Hepatocyte (in vitro differentiated cells): ENCODE measurements around the gene TTC33. TPM values are rescaled to one million over a fixed set of nuclear protein-coding genes. Genes with fewer than 3 reads are reported as not detected.

Source experiments
- DNase-seq: peaks from one replicate; pipeline ENCODE4 v3.0.0-alpha.2; 2016; ENCODE audit warnings: low spot score
- H2AFZ ChIP-seq: fragments of 200-600 bp; sonication (generic); 2 replicates; pipeline ENCODE4 v1.6.0; 2016; ENCODE audit warnings: antibody characterized with exemption, mild to moderate bottlenecking
- H3K27ac ChIP-seq: fragments of 200-600 bp; sonication (generic); 2 replicates; pipeline ENCODE4 v1.5.1; 2016; ENCODE audit warnings: mild to moderate bottlenecking
- H3K27me3 ChIP-seq: fragments of 200-600 bp; sonication (generic); 2 replicates; pipeline ENCODE4 v1.6.1; 2016
- H3K36me3 ChIP-seq: fragments of 200-600 bp; sonication (generic); replicated peaks from 2 replicates; pipeline ENCODE4 v1.5.1; 2016; ENCODE audit warnings: low read depth; ENCODE audit not compliant: insufficient read depth
- H3K4me1 ChIP-seq: fragments of 200-600 bp; sonication (generic); 2 replicates; pipeline ENCODE4 v1.5.1; 2016; ENCODE audit warnings: mild to moderate bottlenecking, moderate library complexity; ENCODE audit not compliant: insufficient read depth
- H3K4me2 ChIP-seq: fragments of 200-600 bp; sonication (generic); 2 replicates; pipeline ENCODE4 v1.6.0; 2016
- H3K4me3 ChIP-seq: fragments of 200-600 bp; sonication (generic); 2 replicates; pipeline ENCODE4 v1.5.1; 2016; ENCODE audit warnings: mild to moderate bottlenecking
- H3K79me2 ChIP-seq: fragments of 200-600 bp; sonication (generic); 2 replicates; pipeline ENCODE4 v1.6.0; 2017; ENCODE audit warnings: mild to moderate bottlenecking
- H3K9me2 ChIP-seq: fragments of 200-600 bp; sonication (generic); replicated peaks from 2 replicates; pipeline ENCODE4 v1.6.0; 2017; ENCODE audit warnings: mild to moderate bottlenecking; ENCODE audit not compliant: insufficient read depth
- H3K9me3 ChIP-seq: fragments of 200-600 bp; sonication (generic); 2 replicates; pipeline ENCODE4 v1.5.1; 2016; ENCODE audit warnings: low read depth, mild to moderate bottlenecking
- H4K20me1 ChIP-seq: fragments of 200-600 bp; sonication (generic); 2 replicates; pipeline ENCODE4 v1.6.0; 2016; ENCODE audit warnings: mild to moderate bottlenecking; ENCODE audit not compliant: insufficient read depth, poor library complexity, severe bottlenecking
- CTCF ChIP-seq: fragments of 200-600 bp; sonication (generic); IDR thresholded peaks from 2 replicates; pipeline ENCODE4 v1.5.1; 2016; ENCODE audit warnings: antibody characterized with exemption, mild to moderate bottlenecking; ENCODE audit not compliant: poor library complexity
- EZH2 ChIP-seq: fragments of 200-600 bp; sonication (generic); IDR thresholded peaks from 2 replicates; pipeline ENCODE4 v1.6.1; 2016; ENCODE audit warnings: antibody characterized with exemption, mild to moderate bottlenecking, borderline replicate concordance
- EZH2phosphoT487 ChIP-seq: fragments of 200-600 bp; sonication (generic); IDR thresholded peaks from one replicate; pipeline ENCODE4 v1.6.1; 2018; ENCODE audit warnings: antibody characterized with exemption, mild to moderate bottlenecking, low read depth, moderate library complexity; ENCODE audit not compliant: unreplicated experiment, severe bottlenecking
- WGBS: methylation state at CpG from one replicate; pipeline ENCODE4 v1.1.6; 2016; ENCODE audit warnings: low lambda C conversion rate; ENCODE audit errors: missing lambda C conversion rate; 5-methylcytosine and 5-hydroxymethylcytosine counted together
- polyA plus RNA-seq: library from polyadenylated mRNA; unstranded; fragments of >200 nt; fragmentation: Nextera tagmentation; extraction: Ambion mirVana; gene quantifications from 2 replicates; pipeline ENCODE4 v1.2.1, GENCODE V29; 2016
- total RNA-seq: library from RNA; depleted of rRNA; stranded (reverse); fragments of >200 nt; gene quantifications from 2 replicates; pipeline ENCODE4 v1.2.3, GENCODE V29; 2014

The TTC33 gene
- total and polyA plus RNA-seq, 2 experiments from 2014 or later, result 5.6 to 19.3 TPM

DNA sequence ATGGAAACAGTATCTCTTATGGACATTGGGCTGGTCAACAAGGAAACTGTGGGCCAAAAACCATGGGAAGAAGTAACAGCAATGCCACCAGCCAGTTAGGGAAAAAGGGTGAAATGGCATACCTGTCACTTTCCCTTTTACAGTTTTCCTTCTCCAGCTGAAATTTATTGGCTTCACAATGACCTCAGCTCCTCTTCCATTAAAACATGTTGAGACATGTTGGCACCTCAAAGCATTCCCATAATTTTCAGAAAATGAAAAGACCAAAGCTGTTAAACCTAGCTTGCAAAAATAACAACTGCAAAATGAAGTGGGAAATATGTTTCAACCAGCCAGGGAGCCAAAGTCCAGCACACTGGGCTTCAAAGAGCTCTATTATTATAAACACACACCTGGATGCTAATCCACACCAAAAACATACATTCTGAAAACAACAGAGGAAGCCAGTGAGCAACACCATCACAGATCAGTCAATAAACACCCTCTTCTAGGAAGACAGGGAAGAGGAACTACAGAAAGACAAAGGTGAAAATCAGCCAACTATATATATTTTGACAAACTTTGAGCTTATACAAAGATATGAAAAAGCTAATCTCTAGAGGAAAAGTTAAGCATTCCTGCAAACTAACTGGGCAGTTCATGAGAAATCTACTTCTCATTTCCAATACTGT lies 154.4 kb downstream of the TTC33 start:
- Histone ChIP-seq H2AFZ (no peak overlapping the region), H3K4me3 (no peak overlapping the region)

DNA sequence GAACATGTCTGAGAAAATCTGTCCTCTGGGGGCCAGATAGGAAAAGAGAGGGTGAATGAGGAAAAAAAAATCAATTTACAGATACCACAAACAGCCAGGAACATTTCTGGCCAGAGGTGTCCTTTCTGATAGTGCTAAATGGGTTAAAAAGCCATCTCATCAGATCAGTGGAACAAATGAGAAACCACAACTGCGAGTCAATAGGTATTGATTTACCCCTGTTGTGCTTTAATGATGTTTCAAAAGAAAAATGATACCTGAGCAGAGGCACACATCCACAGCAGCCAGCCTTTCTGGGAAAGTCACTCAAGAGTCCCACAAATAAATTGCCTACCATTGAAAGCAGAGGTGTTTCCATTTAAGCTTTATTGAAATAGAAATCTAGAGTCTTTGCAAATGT lies 155.4 kb downstream of the TTC33 start:
- no peaks in the 10 kb centered on the region for H4K20me1 ChIP-seq
- no peak for DNase-seq
- no peak overlapping the region for H3K4me3 ChIP-seq
- no peak overlapping the region for H3K27ac ChIP-seq
- H3K79me2 ChIP-seq, result no peaks in the 10 kb centered on the region
- TF ChIP-seq EZH2 (no peak), EZH2phosphoT487 (no peak), CTCF (no peak)
- H3K9me3 ChIP-seq, result no peaks in the 10 kb centered on the region
- H3K27me3 ChIP-seq, result no peaks in the 10 kb centered on the region
- H3K4me1 ChIP-seq, result no peaks in the 10 kb centered on the region
- no peak overlapping the region for H2AFZ ChIP-seq
- H3K36me3 ChIP-seq, result no peaks in the 10 kb centered on the region
- no peak overlapping the region for H3K4me2 ChIP-seq
- 94% methylated on average over 1 of the region's 1 CpG for WGBS
- H3K9me2 ChIP-seq, result no peaks in the 10 kb centered on the region

More for the DNA sequence above, 154.4 kb downstream of the TTC33 start:
- Histone ChIP-seq H3K9me2 (no peaks in the 10 kb centered on the region), H3K36me3 (no peaks in the 10 kb centered on the region), H3K27ac (no peak overlapping the region), H3K79me2 (no peaks in the 10 kb centered on the region), H3K9me3 (no peaks in the 10 kb centered on the region), H3K4me2 (no peak overlapping the region), H3K4me1 (no peaks in the 10 kb centered on the region), H4K20me1 (no peaks in the 10 kb centered on the region), H3K27me3 (no peaks in the 10 kb centered on the region)
- DNase-seq, result no peak
- TF ChIP-seq EZH2phosphoT487 (no peak), EZH2 (no peak), CTCF (no peak)

- Histone ChIP-seq H4K20me1 (no peaks in the 10 kb centered on the region), H3K79me2 (no peaks in the 10 kb centered on the region), H3K4me1 (no peaks in the 10 kb centered on the region), H3K27ac (no peak overlapping the region), H3K9me3 (no peaks in the 10 kb centered on the region), H3K36me3 (no peaks in the 10 kb centered on the region), H2AFZ (no peak overlapping the region), H3K9me2 (no peaks in the 10 kb centered on the region), H3K4me3 (no peak overlapping the region), H3K27me3 (no peaks in the 10 kb centered on the region), H3K4me2 (no peak overlapping the region)
- no peak for DNase-seq
- TF ChIP-seq CTCF (no peak), EZH2phosphoT487 (no peak), EZH2 (no peak)
These were observed 156.1 kb downstream of the TTC33 start for GRCh38 chr5:40599676-40600075.
